Hepatocyte (in vitro differentiated cells): ENCODE measurements around the gene KCNV2. TPM values are rescaled to one million over a fixed set of nuclear protein-coding genes. Genes with fewer than 3 reads are reported as not detected.

ENCODE experiments used
- DNase-seq: peaks from one replicate; pipeline ENCODE4 v3.0.0-alpha.2; 2016; ENCODE audit warnings: low spot score
- H2AFZ ChIP-seq: fragments of 200-600 bp; sonication (generic); 2 replicates; pipeline ENCODE4 v1.6.0; 2016; ENCODE audit warnings: antibody characterized with exemption, mild to moderate bottlenecking
- H3K27ac ChIP-seq: fragments of 200-600 bp; sonication (generic); 2 replicates; pipeline ENCODE4 v1.5.1; 2016; ENCODE audit warnings: mild to moderate bottlenecking
- H3K27me3 ChIP-seq: fragments of 200-600 bp; sonication (generic); 2 replicates; pipeline ENCODE4 v1.6.1; 2016
- H3K36me3 ChIP-seq: fragments of 200-600 bp; sonication (generic); replicated peaks from 2 replicates; pipeline ENCODE4 v1.5.1; 2016; ENCODE audit warnings: low read depth; ENCODE audit not compliant: insufficient read depth
- H3K4me1 ChIP-seq: fragments of 200-600 bp; sonication (generic); 2 replicates; pipeline ENCODE4 v1.5.1; 2016; ENCODE audit warnings: mild to moderate bottlenecking, moderate library complexity; ENCODE audit not compliant: insufficient read depth
- H3K4me2 ChIP-seq: fragments of 200-600 bp; sonication (generic); 2 replicates; pipeline ENCODE4 v1.6.0; 2016
- H3K4me3 ChIP-seq: fragments of 200-600 bp; sonication (generic); 2 replicates; pipeline ENCODE4 v1.5.1; 2016; ENCODE audit warnings: mild to moderate bottlenecking
- H3K79me2 ChIP-seq: fragments of 200-600 bp; sonication (generic); 2 replicates; pipeline ENCODE4 v1.6.0; 2017; ENCODE audit warnings: mild to moderate bottlenecking
- H3K9me2 ChIP-seq: fragments of 200-600 bp; sonication (generic); replicated peaks from 2 replicates; pipeline ENCODE4 v1.6.0; 2017; ENCODE audit warnings: mild to moderate bottlenecking; ENCODE audit not compliant: insufficient read depth
- H3K9me3 ChIP-seq: fragments of 200-600 bp; sonication (generic); 2 replicates; pipeline ENCODE4 v1.5.1; 2016; ENCODE audit warnings: low read depth, mild to moderate bottlenecking
- H4K20me1 ChIP-seq: fragments of 200-600 bp; sonication (generic); 2 replicates; pipeline ENCODE4 v1.6.0; 2016; ENCODE audit warnings: mild to moderate bottlenecking; ENCODE audit not compliant: insufficient read depth, poor library complexity, severe bottlenecking
- CTCF ChIP-seq: fragments of 200-600 bp; sonication (generic); IDR thresholded peaks from 2 replicates; pipeline ENCODE4 v1.5.1; 2016; ENCODE audit warnings: antibody characterized with exemption, mild to moderate bottlenecking; ENCODE audit not compliant: poor library complexity
- EZH2 ChIP-seq: fragments of 200-600 bp; sonication (generic); IDR thresholded peaks from 2 replicates; pipeline ENCODE4 v1.6.1; 2016; ENCODE audit warnings: antibody characterized with exemption, mild to moderate bottlenecking, borderline replicate concordance
- EZH2phosphoT487 ChIP-seq: fragments of 200-600 bp; sonication (generic); IDR thresholded peaks from one replicate; pipeline ENCODE4 v1.6.1; 2018; ENCODE audit warnings: antibody characterized with exemption, mild to moderate bottlenecking, low read depth, moderate library complexity; ENCODE audit not compliant: unreplicated experiment, severe bottlenecking
- WGBS: methylation state at CpG from one replicate; pipeline ENCODE4 v1.1.6; 2016; ENCODE audit warnings: low lambda C conversion rate; ENCODE audit errors: missing lambda C conversion rate; 5-methylcytosine and 5-hydroxymethylcytosine counted together
- polyA plus RNA-seq: library from polyadenylated mRNA; unstranded; fragments of >200 nt; fragmentation: Nextera tagmentation; extraction: Ambion mirVana; gene quantifications from 2 replicates; pipeline ENCODE4 v1.2.1, GENCODE V29; 2016
- total RNA-seq: library from RNA; depleted of rRNA; stranded (reverse); fragments of >200 nt; gene quantifications from 2 replicates; pipeline ENCODE4 v1.2.3, GENCODE V29; 2014

The KCNV2 gene
- total and polyA plus RNA-seq, 2 experiments from 2014 or later = 0.13 TPM; not detected in 1

DNA sequence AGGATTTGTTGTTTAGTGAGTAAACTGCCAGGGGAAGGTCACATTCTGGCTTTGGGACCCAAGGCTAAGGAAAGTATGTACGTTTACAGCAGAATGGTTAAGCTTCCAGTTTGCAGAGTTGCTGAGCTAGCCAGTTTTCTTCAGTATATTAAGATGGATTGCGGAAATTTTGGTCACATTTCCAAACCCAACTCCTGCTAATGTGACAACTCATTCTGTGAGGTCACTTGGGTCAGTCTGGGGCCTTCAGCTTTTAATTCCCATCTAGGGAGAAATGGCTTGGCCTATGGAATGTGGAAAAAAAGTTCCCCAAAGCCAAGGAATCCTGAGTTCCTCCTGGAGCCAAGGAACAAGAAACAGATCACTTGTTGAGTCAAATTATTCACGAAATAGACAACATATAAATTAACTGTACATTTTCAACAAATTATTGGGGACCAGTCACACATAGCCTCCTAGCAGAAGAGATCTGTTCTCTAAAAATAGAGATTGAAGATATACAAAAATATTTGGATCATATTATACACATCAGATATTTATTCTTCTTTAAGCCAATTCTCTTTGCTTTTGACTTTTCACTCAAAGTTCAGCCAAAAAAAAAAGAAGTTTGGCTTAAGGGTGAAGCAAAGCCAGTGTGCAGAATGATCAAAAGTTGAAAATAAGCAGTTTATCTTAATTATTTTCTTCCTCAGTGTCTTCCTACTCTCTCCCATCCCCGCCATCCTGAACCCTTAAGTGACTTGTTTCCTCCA lies 8.8 kb downstream of the KCNV2 start:
- no peak for TF ChIP-seq EZH2phosphoT487
- TF ChIP-seq EZH2 = no peak
- no peak for TF ChIP-seq CTCF
- no peaks in the 10 kb centered on the region for H3K9me3 ChIP-seq
- no peak overlapping the region for H3K4me2 ChIP-seq
- DNase-seq = no peak
- no peaks in the 10 kb centered on the region for H3K9me2 ChIP-seq
- no peak overlapping the region for H3K27ac ChIP-seq
- H3K36me3 ChIP-seq = no peaks in the 10 kb centered on the region
- H4K20me1 ChIP-seq = no peaks in the 10 kb centered on the region
- no peaks in the 10 kb centered on the region for H3K27me3 ChIP-seq
- no peaks in the 10 kb centered on the region for H3K79me2 ChIP-seq
- H3K4me1 ChIP-seq = no peaks in the 10 kb centered on the region
- H2AFZ ChIP-seq = no peak overlapping the region
- no peak overlapping the region for H3K4me3 ChIP-seq
- 90% methylated on average over 4 of the region's 4 CpGs for WGBS

DNA sequence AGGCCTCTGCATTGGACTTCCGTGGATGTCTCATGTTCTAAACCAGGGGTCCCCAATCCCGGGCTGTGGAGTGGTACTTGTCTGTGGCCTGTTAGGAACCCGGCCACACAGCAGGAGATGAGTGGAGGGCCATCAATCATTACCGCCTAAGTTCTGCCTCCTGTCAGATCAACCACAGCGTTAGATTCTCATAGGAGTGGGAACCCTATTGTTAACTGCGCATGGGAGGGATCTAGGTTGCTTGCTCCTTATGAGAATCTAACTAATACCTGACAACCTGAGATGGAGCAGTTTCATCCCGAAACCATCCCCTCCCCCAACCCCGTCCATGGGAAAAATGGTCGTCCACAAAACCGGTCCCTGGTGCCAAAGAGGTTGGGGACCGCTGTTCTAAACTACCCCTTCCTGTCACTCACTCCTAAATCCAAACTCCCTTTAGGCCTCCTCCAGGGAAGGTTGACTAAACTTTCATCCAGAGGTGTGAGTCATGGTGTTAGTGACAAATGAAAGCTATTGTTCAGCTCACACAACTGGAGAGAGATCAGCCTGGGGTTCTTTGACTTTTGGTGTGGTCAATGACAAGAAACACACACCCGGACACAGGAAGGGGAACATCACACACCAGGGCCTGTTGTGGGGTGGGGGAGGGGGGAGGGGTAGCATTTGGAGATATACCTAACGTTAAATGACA lies 9.5 kb downstream of the KCNV2 start:
- TF ChIP-seq CTCF = no peak
- no peak for TF ChIP-seq EZH2phosphoT487
- Histone ChIP-seq H3K9me2 (no peaks in the 10 kb centered on the region), H3K27me3 (no peaks in the 10 kb centered on the region), H3K36me3 (no peaks in the 10 kb centered on the region), H3K4me3 (no peak overlapping the region), H2AFZ (no peak overlapping the region), H3K79me2 (no peaks in the 10 kb centered on the region), H4K20me1 (no peaks in the 10 kb centered on the region), H3K9me3 (no peaks in the 10 kb centered on the region), H3K4me1 (no peaks in the 10 kb centered on the region), H3K27ac (no peak overlapping the region), H3K4me2 (no peak overlapping the region)
- WGBS = 89% methylated on average over 12 of the region's 13 CpGs
- DNase-seq = no peak

DNA sequence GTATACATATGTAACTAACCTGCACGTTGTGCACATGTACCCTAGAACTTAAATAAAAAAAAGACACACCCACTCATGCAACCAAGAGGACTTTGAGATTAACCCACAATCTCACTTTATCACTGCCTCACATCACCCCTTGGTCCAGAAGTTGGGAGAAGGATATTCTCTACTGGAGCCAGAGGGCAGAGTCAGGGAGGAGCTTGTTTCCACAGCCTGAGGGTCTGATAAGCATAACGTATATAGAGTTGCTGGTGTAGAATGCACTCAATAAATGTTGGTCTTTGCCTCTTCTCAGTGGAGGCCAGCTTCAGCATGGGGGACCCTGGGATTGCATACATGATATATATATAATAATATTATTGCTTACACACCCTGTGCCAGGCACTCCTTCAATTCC lies 10.1 kb downstream of the KCNV2 start:
- no peaks in the 10 kb centered on the region for H3K79me2 ChIP-seq
- no peaks in the 10 kb centered on the region for H3K9me2 ChIP-seq
- no peak overlapping the region for H3K27ac ChIP-seq
- H3K27me3 ChIP-seq = no peaks in the 10 kb centered on the region
- no peak overlapping the region for H2AFZ ChIP-seq
- H3K4me3 ChIP-seq = no peak overlapping the region
- H3K36me3 ChIP-seq = no peaks in the 10 kb centered on the region
- no peak for DNase-seq
- H3K4me1 ChIP-seq = no peaks in the 10 kb centered on the region
- TF ChIP-seq EZH2phosphoT487 = no peak
- TF ChIP-seq EZH2 = no peak
- no peak for TF ChIP-seq CTCF
- H3K9me3 ChIP-seq = no peaks in the 10 kb centered on the region
- 76% methylated on average over 2 of the region's 2 CpGs for WGBS
- no peaks in the 10 kb centered on the region for H4K20me1 ChIP-seq
- no peak overlapping the region for H3K4me2 ChIP-seq
